SK-N-SH treated with all-trans-retinoic acid at 6 μM for 48 hours (cell line): ENCODE results near the gene PGM1.

Source experiments
- ATAC-seq: fragments of 200-7000 bp; cut with Tn5 transposase; 3 replicates; pipeline ENCODE4 v1.9.1; 2020; ENCODE audit warnings: mild to moderate bottlenecking, moderate library complexity
- ARNTL ChIP-seq: fragments of 450-650 bp; formaldehyde crosslinking; IDR thresholded peaks from 2 replicates; pipeline ENCODE4 v1.5.0; 2020; ENCODE audit warnings: low read depth, mild to moderate bottlenecking, moderate library complexity, borderline replicate concordance
- BACH2 ChIP-seq: fragments of 250-450 bp; sonication (Bioruptor Pico); IDR thresholded peaks from 2 replicates; pipeline ENCODE4 v1.9.0; 2021; ENCODE audit warnings: mild to moderate bottlenecking, borderline replicate concordance
- CSDC2 ChIP-seq: fragments of 250-450 bp; sonication (Bioruptor Pico); IDR thresholded peaks from 2 replicates; pipeline ENCODE4 v1.5.0; 2020; ENCODE audit warnings: mild to moderate bottlenecking, moderate library complexity
- ESRRG ChIP-seq: fragments of 250-450 bp; sonication (Bioruptor Pico); IDR thresholded peaks from 2 replicates; pipeline ENCODE4 v1.6.1; 2021; ENCODE audit warnings: mild to moderate bottlenecking
- GLIS3 ChIP-seq: fragments of 250-450 bp; sonication (Bioruptor Pico); IDR thresholded peaks from 2 replicates; pipeline ENCODE4 v1.5.0; 2020; ENCODE audit warnings: mild to moderate bottlenecking, moderate library complexity
- ISL1 ChIP-seq: fragments of 250-450 bp; sonication (Bioruptor Pico); IDR thresholded peaks from 2 replicates; pipeline ENCODE4 v2.1.2; 2022; ENCODE audit warnings: mild to moderate bottlenecking, moderate library complexity
- OSR1 ChIP-seq: fragments of 250-450 bp; sonication (Bioruptor Pico); IDR thresholded peaks from 2 replicates; pipeline ENCODE4 v1.8.0; 2022; ENCODE audit warnings: moderate library complexity, mild to moderate bottlenecking, inconsistent platforms
- PPARA ChIP-seq: fragments of 250-450 bp; sonication (Bioruptor Pico); IDR thresholded peaks from 2 replicates; pipeline ENCODE4 v1.5.0; 2020; ENCODE audit warnings: mild to moderate bottlenecking, borderline replicate concordance
- RARB ChIP-seq: fragments of 250-450 bp; sonication (Bioruptor Pico); IDR thresholded peaks from 2 replicates; pipeline ENCODE4 v1.8.0; 2021; ENCODE audit warnings: mild to moderate bottlenecking, moderate library complexity
- SNAI2 ChIP-seq: fragments of 250-450 bp; sonication (Bioruptor Pico); IDR thresholded peaks from 2 replicates; pipeline ENCODE4 v1.5.0; 2020; ENCODE audit warnings: mild to moderate bottlenecking, moderate library complexity
- TCF4 ChIP-seq: fragments of 250-450 bp; sonication (Bioruptor Pico); IDR thresholded peaks from 2 replicates; pipeline ENCODE4 v1.8.0; 2021; ENCODE audit warnings: mild to moderate bottlenecking, moderate library complexity, borderline replicate concordance
- TOX ChIP-seq: fragments of 250-450 bp; sonication (Bioruptor Pico); IDR thresholded peaks from 2 replicates; pipeline ENCODE4 v1.8.0; 2021; ENCODE audit warnings: mild to moderate bottlenecking, moderate library complexity, borderline replicate concordance
- TSHZ2 ChIP-seq: fragments of 250-450 bp; sonication (Bioruptor Pico); IDR thresholded peaks from 2 replicates; pipeline ENCODE4 v1.5.0; 2020; ENCODE audit warnings: mild to moderate bottlenecking, moderate library complexity
- ZC3H10 ChIP-seq: fragments of 250-450 bp; sonication (Bioruptor Pico); IDR thresholded peaks from 2 replicates; pipeline ENCODE4 v1.5.1; 2021; ENCODE audit warnings: mild to moderate bottlenecking, moderate library complexity
- ZFP30 ChIP-seq: fragments of 450-650 bp; formaldehyde crosslinking; IDR thresholded peaks from 2 replicates; pipeline ENCODE4 v1.5.0; 2022; ENCODE audit warnings: mild to moderate bottlenecking, moderate library complexity
- ZNF565 ChIP-seq: fragments of 450-650 bp; formaldehyde crosslinking; conservative IDR thresholded peaks from 2 replicates; pipeline ENCODE4 v1.5.0; 2020; ENCODE audit warnings: low read depth, mild to moderate bottlenecking, moderate library complexity
- ZNF70 ChIP-seq: fragments of 450-650 bp; formaldehyde crosslinking; IDR thresholded peaks from 2 replicates; pipeline ENCODE4 v1.5.0; 2020; ENCODE audit warnings: mild to moderate bottlenecking, moderate library complexity
- TF ChIP-seq, protein P1 (sequence below): fragments of 250-450 bp; sonication (Bioruptor Pico); IDR thresholded peaks from 2 replicates; pipeline ENCODE4 v1.8.0; 2020; ENCODE audit warnings: mild to moderate bottlenecking, moderate library complexity, borderline replicate concordance
- TF ChIP-seq, protein P2 (sequence below): fragments of 250-450 bp; sonication (Bioruptor Pico); IDR thresholded peaks from 2 replicates; pipeline ENCODE4 v1.5.1; 2021; ENCODE audit warnings: mild to moderate bottlenecking, moderate library complexity
- TF ChIP-seq, protein P3 (sequence below): fragments of 250-450 bp; sonication (Bioruptor Pico); IDR thresholded peaks from 2 replicates; pipeline ENCODE4 v1.8.0; 2021; ENCODE audit warnings: low read depth, mild to moderate bottlenecking, moderate library complexity, borderline replicate concordance
- TF ChIP-seq, protein P4 (sequence below): fragments of 250-450 bp; sonication (Bioruptor Pico); IDR thresholded peaks from 2 replicates; pipeline ENCODE4 v1.5.1; 2020; ENCODE audit warnings: low read depth, mild to moderate bottlenecking, moderate library complexity

PGM1 gene

DNA sequence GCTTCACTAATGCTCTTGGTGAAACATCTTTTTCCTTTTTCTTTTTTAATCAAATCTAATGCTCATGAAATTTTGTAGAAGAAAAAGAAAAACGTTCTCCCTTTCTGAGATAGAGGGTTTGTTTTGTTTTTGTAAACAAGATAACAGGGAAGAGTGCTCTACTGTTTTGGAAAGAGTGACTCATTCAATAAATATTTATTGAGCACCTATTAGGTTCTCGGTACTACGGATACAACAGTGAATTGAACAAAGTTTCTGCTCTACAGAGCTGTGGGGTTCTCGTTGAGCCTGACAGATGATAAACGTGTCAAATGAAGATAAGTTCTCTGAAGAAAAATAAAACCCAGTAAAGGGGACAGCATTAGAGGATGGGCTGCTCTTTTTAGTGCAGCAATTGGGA is 7.0 kb downstream of the PGM1 start (continued):
- TF ChIP-seq ARNTL (CRISPR knock-in tag) = no peak

DNA sequence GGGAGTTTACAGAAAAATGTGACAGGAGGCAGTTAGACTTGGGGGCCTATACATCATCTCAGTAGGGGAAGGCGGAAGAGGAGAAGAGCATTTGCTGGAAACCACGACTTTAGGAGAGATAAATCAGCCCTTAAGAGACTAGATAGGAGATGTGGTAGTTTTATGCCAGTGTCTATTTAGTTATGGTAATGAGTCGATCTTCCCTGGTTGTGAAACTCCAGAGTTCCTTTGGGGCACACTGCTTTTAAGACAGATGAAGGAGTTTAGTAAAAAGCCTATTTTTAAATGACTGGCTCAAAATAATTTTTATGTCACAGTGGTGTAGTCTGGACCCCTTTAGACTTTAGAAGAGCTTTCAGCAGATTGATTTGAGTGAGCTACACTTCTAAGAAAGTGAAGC is 7.8 kb downstream of the PGM1 start:
- TF ChIP-seq TOX (CRISPR knock-in tag) (no peak), ZC3H10 (no peak), ISL1 (no peak), TCF4 (CRISPR knock-in tag) (no peak), OSR1 (no peak), ZNF70 (CRISPR knock-in tag) (no peak), ZFP30 (CRISPR knock-in tag) (no peak), PPARA (CRISPR knock-in tag) (no peak), RARB (no peak), ZNF565 (CRISPR knock-in tag) (no peak), ESRRG (CRISPR knock-in tag) (no peak), CSDC2 (CRISPR knock-in tag) (no peak)
- no peak for ATAC-seq

GRCh38 chr1:63601463-63601862 is 8.3 kb downstream of the PGM1 start:
- TF ChIP-seq CSDC2 (CRISPR knock-in tag) (no peak), ESRRG (CRISPR knock-in tag) (no peak), ZNF565 (CRISPR knock-in tag) (no peak), ZC3H10 (no peak)
- TF ChIP-seq, protein P1, sequence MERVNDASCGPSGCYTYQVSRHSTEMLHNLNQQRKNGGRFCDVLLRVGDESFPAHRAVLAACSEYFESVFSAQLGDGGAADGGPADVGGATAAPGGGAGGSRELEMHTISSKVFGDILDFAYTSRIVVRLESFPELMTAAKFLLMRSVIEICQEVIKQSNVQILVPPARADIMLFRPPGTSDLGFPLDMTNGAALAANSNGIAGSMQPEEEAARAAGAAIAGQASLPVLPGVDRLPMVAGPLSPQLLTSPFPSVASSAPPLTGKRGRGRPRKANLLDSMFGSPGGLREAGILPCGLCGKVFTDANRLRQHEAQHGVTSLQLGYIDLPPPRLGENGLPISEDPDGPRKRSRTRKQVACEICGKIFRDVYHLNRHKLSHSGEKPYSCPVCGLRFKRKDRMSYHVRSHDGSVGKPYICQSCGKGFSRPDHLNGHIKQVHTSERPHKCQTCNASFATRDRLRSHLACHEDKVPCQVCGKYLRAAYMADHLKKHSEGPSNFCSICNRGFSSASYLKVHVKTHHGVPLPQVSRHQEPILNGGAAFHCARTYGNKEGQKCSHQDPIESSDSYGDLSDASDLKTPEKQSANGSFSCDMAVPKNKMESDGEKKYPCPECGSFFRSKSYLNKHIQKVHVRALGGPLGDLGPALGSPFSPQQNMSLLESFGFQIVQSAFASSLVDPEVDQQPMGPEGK (CRISPR knock-in tag) = no peak

DNA sequence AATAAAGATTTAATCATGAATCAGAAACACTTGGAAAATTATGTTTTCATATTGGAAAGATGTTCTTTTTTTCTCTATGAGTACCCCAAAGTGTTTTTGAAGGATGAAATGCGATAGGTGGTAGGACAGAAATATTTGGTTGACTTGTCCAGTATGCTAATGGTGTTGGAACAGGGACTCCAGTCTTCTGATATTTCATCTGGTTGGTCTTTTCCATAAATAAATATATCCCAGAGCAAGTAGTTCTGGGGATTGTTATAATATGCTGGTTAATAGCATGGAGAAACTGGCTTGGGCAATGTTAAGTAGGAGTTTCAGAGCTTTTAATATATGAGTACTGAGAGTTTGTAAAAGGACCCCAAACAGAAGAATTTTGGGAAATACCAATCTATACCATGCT is 8.7 kb downstream of the PGM1 start:
- TF ChIP-seq ZC3H10 (no peak), TOX (CRISPR knock-in tag) (no peak), ISL1 (no peak)
- TF ChIP-seq, protein P2, sequence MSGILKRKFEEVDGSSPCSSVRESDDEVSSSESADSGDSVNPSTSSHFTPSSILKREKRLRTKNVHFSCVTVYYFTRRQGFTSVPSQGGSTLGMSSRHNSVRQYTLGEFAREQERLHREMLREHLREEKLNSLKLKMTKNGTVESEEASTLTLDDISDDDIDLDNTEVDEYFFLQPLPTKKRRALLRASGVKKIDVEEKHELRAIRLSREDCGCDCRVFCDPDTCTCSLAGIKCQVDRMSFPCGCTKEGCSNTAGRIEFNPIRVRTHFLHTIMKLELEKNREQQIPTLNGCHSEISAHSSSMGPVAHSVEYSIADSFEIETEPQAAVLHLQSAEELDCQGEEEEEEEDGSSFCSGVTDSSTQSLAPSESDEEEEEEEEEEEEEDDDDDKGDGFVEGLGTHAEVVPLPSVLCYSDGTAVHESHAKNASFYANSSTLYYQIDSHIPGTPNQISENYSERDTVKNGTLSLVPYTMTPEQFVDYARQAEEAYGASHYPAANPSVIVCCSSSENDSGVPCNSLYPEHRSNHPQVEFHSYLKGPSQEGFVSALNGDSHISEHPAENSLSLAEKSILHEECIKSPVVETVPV = no peak
- ATAC-seq = no peak

More at GRCh38 chr1:63601463-63601862, 8.3 kb downstream of the PGM1 start:
- ATAC-seq = no peak

DNA sequence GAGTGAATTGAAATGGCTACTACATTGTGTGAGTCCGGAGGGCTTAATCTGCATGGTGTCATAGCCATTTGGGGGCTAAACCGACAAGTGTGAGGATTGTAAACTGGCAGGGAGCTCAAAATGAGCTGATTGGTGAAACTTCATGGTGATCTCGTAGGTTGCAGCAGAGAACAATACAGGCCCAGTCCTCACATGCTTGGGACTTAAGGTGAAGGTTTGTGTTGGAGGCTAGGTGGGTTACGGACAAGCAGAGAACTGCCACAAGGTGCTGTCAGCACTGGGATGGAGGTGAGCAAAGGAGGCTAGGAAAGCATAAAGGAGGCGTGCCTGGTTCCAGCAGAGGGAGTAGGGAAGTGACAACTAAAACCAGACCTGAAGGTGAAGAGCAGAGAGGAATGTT is 9.4 kb downstream of the PGM1 start:
- TF ChIP-seq GLIS3 (no peak), RARB (no peak), OSR1 (no peak), ESRRG (CRISPR knock-in tag) (no peak), ZNF565 (CRISPR knock-in tag) (no peak)
- TF ChIP-seq, protein P3, sequence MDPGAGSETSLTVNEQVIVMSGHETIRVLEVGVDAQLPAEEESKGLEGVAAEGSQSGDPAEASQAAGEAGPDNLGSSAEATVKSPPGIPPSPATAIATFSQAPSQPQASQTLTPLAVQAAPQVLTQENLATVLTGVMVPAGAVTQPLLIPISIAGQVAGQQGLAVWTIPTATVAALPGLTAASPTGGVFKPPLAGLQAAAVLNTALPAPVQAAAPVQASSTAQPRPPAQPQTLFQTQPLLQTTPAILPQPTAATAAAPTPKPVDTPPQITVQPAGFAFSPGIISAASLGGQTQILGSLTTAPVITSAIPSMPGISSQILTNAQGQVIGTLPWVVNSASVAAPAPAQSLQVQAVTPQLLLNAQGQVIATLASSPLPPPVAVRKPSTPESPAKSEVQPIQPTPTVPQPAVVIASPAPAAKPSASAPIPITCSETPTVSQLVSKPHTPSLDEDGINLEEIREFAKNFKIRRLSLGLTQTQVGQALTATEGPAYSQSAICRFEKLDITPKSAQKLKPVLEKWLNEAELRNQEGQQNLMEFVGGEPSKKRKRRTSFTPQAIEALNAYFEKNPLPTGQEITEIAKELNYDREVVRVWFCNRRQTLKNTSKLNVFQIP = no peak
- TF ChIP-seq, protein P4, sequence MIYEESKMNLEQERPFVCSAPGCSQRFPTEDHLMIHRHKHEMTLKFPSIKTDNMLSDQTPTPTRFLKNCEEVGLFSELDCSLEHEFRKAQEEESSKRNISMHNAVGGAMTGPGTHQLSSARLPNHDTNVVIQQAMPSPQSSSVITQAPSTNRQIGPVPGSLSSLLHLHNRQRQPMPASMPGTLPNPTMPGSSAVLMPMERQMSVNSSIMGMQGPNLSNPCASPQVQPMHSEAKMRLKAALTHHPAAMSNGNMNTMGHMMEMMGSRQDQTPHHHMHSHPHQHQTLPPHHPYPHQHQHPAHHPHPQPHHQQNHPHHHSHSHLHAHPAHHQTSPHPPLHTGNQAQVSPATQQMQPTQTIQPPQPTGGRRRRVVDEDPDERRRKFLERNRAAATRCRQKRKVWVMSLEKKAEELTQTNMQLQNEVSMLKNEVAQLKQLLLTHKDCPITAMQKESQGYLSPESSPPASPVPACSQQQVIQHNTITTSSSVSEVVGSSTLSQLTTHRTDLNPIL = no peak
- no peak for ATAC-seq

GRCh38 chr1:63603810-63604209 is 10.6 kb downstream of the PGM1 start:
- ATAC-seq = no peak
- TF ChIP-seq SNAI2 (no peak), TCF4 (CRISPR knock-in tag) (no peak), ZC3H10 (no peak), ZNF565 (CRISPR knock-in tag) (no peak), TSHZ2 (CRISPR knock-in tag) (no peak), BACH2 (CRISPR knock-in tag) (no peak)
- TF ChIP-seq, protein P3 = no peak
- TF ChIP-seq, protein P1 (CRISPR knock-in tag) = no peak
- TF ChIP-seq, all 23 proteins: peak for 0
